Measurements from ENCODE around the gene SLMAP. TPM values are rescaled to one million over a fixed set of nuclear protein-coding genes. Genes with fewer than 3 reads are reported as not detected.

Gene SLMAP
- total RNA-seq, 2 donors from 2014 or later = 221 to 239 TPM

GRCh38 chr3:57770009-57770827 is 14.1 kb downstream of the SLMAP start:
- H3K9me3 ChIP-seq = no peaks in the 10 kb centered on the region
- H3K27me3 ChIP-seq (replicated peaks; ENCODE audit: insufficient read depth) = no peaks in the 10 kb centered on the region
- peaks cover 0 to 6% of the 10 kb centered on the region in 2 donors for H3K4me1 ChIP-seq (ENCODE audit: control insufficient read depth in 1 of 2, low read depth in 2 of 2)
- H3K4me3 ChIP-seq = no peak overlapping the region
- no peak for TF ChIP-seq CTCF (IDR thresholded peaks at IDR 0.05)
- ATAC-seq (ENCODE audit: insufficient number of reproducible peaks, low FRiP score, low read depth) (no peak), DNase-seq (ENCODE audit: low spot score) (no peak)
- no peak overlapping the region for H3K27ac ChIP-seq
- no peaks in the 10 kb centered on the region for H3K36me3 ChIP-seq

- peaks cover 0 to 4% of the 10 kb centered on the region in 2 donors for H3K4me1 ChIP-seq (ENCODE audit: control insufficient read depth in 1 of 2, low read depth in 2 of 2)
- no peak for TF ChIP-seq CTCF (IDR thresholded peaks at IDR 0.05)
- ATAC-seq (ENCODE audit: insufficient number of reproducible peaks, low FRiP score, low read depth) (no peak), DNase-seq (ENCODE audit: low spot score) (no peak)
- H3K9me3 ChIP-seq = no peaks in the 10 kb centered on the region
- no peak overlapping the region for H3K4me3 ChIP-seq
- H3K27me3 ChIP-seq (replicated peaks; ENCODE audit: insufficient read depth) = no peaks in the 10 kb centered on the region
- no peak overlapping the region for H3K27ac ChIP-seq
- H3K36me3 ChIP-seq = no peaks in the 10 kb centered on the region
Measured at GRCh38 chr3:57772251-57772650, 16.1 kb downstream of the SLMAP start.

GRCh38 chr3:57777774-57778173 is 21.7 kb downstream of the SLMAP start:
- no peak for ATAC-seq (ENCODE audit: insufficient number of reproducible peaks, low FRiP score, low read depth)
- no peaks in the 10 kb centered on the region for H3K36me3 ChIP-seq
- H3K27ac ChIP-seq = no peak overlapping the region
- no peak for TF ChIP-seq CTCF (IDR thresholded peaks at IDR 0.05)
- H3K4me3 ChIP-seq = no peak overlapping the region
- no peak for DNase-seq (ENCODE audit: low spot score)
- H3K27me3 ChIP-seq (replicated peaks; ENCODE audit: insufficient read depth) = no peaks in the 10 kb centered on the region
- H3K4me1 ChIP-seq (ENCODE audit: control insufficient read depth in 1 of 2, low read depth in 2 of 2) = peaks cover 5 to 7% of the 10 kb centered on the region in 2 donors
- no peaks in the 10 kb centered on the region for H3K9me3 ChIP-seq

- no peak for ATAC-seq (ENCODE audit: insufficient number of reproducible peaks, low FRiP score, low read depth)
Measured at GRCh38 chr3:57778494-57778893, 22.4 kb downstream of the SLMAP start.

GRCh38 chr3:57779666-57780065 is 23.6 kb downstream of the SLMAP start:
- Histone ChIP-seq H3K4me3 (no peak overlapping the region), H3K27ac (no peak overlapping the region), H3K36me3 (no peaks in the 10 kb centered on the region), H3K9me3 (no peaks in the 10 kb centered on the region), H3K27me3 (replicated peaks; ENCODE audit: insufficient read depth) (no peaks in the 10 kb centered on the region), H3K4me1 (ENCODE audit: control insufficient read depth in 1 of 2, low read depth in 2 of 2) (peaks cover 5 to 7% of the 10 kb centered on the region in 2 donors)
- ATAC-seq (ENCODE audit: insufficient number of reproducible peaks, low FRiP score, low read depth) (no peak), DNase-seq (ENCODE audit: low spot score) (no peak)
- TF ChIP-seq CTCF (IDR thresholded peaks at IDR 0.05) = no peak

More at GRCh38 chr3:57778494-57778893, 22.4 kb downstream of the SLMAP start:
- no peak overlapping the region for H3K4me3 ChIP-seq
- no peak for DNase-seq (ENCODE audit: low spot score)
- no peak for TF ChIP-seq CTCF (IDR thresholded peaks at IDR 0.05)
- no peaks in the 10 kb centered on the region for H3K27me3 ChIP-seq (replicated peaks; ENCODE audit: insufficient read depth)
- H3K36me3 ChIP-seq = no peaks in the 10 kb centered on the region
- peaks cover 5 to 7% of the 10 kb centered on the region in 2 donors for H3K4me1 ChIP-seq (ENCODE audit: control insufficient read depth in 1 of 2, low read depth in 2 of 2)
- no peak overlapping the region for H3K27ac ChIP-seq
- H3K9me3 ChIP-seq = no peaks in the 10 kb centered on the region
